ENCODE measurements around the gene RGL3. TPM values are rescaled to one million over a fixed set of nuclear protein-coding genes. Genes with fewer than 3 reads are reported as not detected.

The RGL3 gene
- total RNA-seq, 1 experiment from 2014 or later, result 53.1 TPM

- Mint-ChIP-seq H3K36me3 (ENCODE audit: insufficient read depth, unreplicated experiment) (peaks cover 10% of the 10 kb centered on the region), H3K4me3 (ENCODE audit: unreplicated experiment) (peak overlapping the region; percentile 94), H3K27me3 (ENCODE audit: insufficient read depth, unreplicated experiment) (no peaks in the 10 kb centered on the region), H3K4me1 (ENCODE audit: low read depth, unreplicated experiment) (peaks cover 29% of the 10 kb centered on the region), H3K27ac (ENCODE audit: unreplicated experiment) (peak overlapping the region; percentile 92), H3K9me3 (ENCODE audit: unreplicated experiment) (no peaks in the 10 kb centered on the region)
- DNase-seq, result no peak
- Histone ChIP-seq H3K4me1 (peaks cover 17% of the 10 kb centered on the region), H3K27me3 (replicated peaks; ENCODE audit: control insufficient read depth, insufficient read depth, low read length) (no peaks in the 10 kb centered on the region), H3K9me3 (no peaks in the 10 kb centered on the region), H3K4me3 (ENCODE audit: low read depth, low read length) (no peak overlapping the region), H3K36me3 (ENCODE audit: control insufficient read depth, insufficient read depth, low read length) (no peaks in the 10 kb centered on the region)
- POLR2A ChIA-PET, result no interaction called here
- CTCF ChIA-PET, result interaction anchor here (2.1 to 3.5 kb wide), 2 partner anchors 34 to 54 kb away, joined by 13 to 22 read pairs; no protein-coding TSS in a partner anchor
- BruUV-seq (replicated peaks), result no TSS peak
- no peak for TF ChIP-seq CTCF (IDR thresholded peaks at IDR 0.05; ENCODE audit: insufficient read depth in 1 of 2, low read depth in 1 of 2, low read length in 1 of 2, severe bottlenecking in 1 of 2, unreplicated experiment in 1 of 2)
- intact Hi-C loops (cut with micrococcal nuclease; ENCODE audit: unreplicated experiment), result loop anchor here (2.0 kb wide), 1 partner anchor 27 kb away; the partner anchor contains the start of gene SWSAP1
These were observed 71.5 kb downstream of the RGL3 start for GRCh38 chr19:11347546-11348039.

- no TSS peak for BruUV-seq (replicated peaks)
- intact Hi-C loops (cut with micrococcal nuclease; ENCODE audit: unreplicated experiment), result loop anchor here (1.0 to 2.0 kb wide), 3 partner anchors 9 to 89 kb away; partner anchors contain the start of genes ODAD3, PLPPR2, PRKCSH and SWSAP1
These were observed 72.8 kb downstream of the RGL3 start, which contains the start of the genes CCDC159 and TMEM205 for GRCh38 chr19:11346104-11346940. Gene CCDC159, plus strand, starts transcription at chr19:11346519. Its CDS starts 88 bp downstream, at chr19:11346607. Gene TMEM205, minus strand, starts transcription at chr19:11346268. Its CDS starts 649 bp downstream, at chr19:11345619.

More at GRCh38 chr19:11346104-11346940, 72.8 kb downstream of the RGL3 start, which contains the start of the genes CCDC159 and TMEM205:
- peak; percentile 97 to 98 for DNase-seq
- H3K36me3 ChIP-seq (ENCODE audit: control insufficient read depth, insufficient read depth, low read length), result peaks cover 1% of the 10 kb centered on the region; the same call in 1 of the 2 replicates
- ChIA-PET CTCF (interaction anchor here (0.5 to 3.5 kb wide), 6 partner anchors 24 to 405 kb away, joined by 3 to 22 read pairs (median 6); partner anchors contain the start of gene PRKCSH), POLR2A (interaction anchor here (0.6 to 1.9 kb wide), 6 partner anchors 9 to 148 kb away, joined by 3 to 15 read pairs (median 6); partner anchors contain the start of genes KANK2 and SWSAP1)
- Mint-ChIP-seq H3K4me3 (ENCODE audit: unreplicated experiment) (peak within 1 kb of the TSS; percentile 94), H3K4me1 (ENCODE audit: low read depth, unreplicated experiment) (peaks cover 29% of the 10 kb centered on the region), H3K9me3 (ENCODE audit: unreplicated experiment) (no peaks in the 10 kb centered on the region), H3K27ac (ENCODE audit: unreplicated experiment) (peak within 1 kb of the TSS; percentile 92), H3K36me3 (ENCODE audit: insufficient read depth, unreplicated experiment) (peaks cover 10% of the 10 kb centered on the region), H3K27me3 (ENCODE audit: insufficient read depth, unreplicated experiment) (no peaks in the 10 kb centered on the region)
- H3K4me1 ChIP-seq, result peaks cover 17% of the 10 kb centered on the region
- peak in 1 of 2 experiments; percentile 1 for TF ChIP-seq CTCF (IDR thresholded peaks at IDR 0.05; ENCODE audit: insufficient read depth in 1 of 2, low read depth in 1 of 2, low read length in 1 of 2, severe bottlenecking in 1 of 2, unreplicated experiment in 1 of 2)
- H3K4me3 ChIP-seq (ENCODE audit: low read depth, low read length), result peak within 1 kb of the TSS; percentile 47
- no peaks in the 10 kb centered on the region for H3K9me3 ChIP-seq
- H3K27me3 ChIP-seq (replicated peaks; ENCODE audit: control insufficient read depth, insufficient read depth, low read length), result no peaks in the 10 kb centered on the region
